ENCODE measurements around the gene CYP1B1.
"Not testable (repeated sequence)": the region's sequence is repeated elsewhere in the genome, so short reads cannot be mapped to it uniquely, and the experiment has no call there.

Gene CYP1B1

DNA sequence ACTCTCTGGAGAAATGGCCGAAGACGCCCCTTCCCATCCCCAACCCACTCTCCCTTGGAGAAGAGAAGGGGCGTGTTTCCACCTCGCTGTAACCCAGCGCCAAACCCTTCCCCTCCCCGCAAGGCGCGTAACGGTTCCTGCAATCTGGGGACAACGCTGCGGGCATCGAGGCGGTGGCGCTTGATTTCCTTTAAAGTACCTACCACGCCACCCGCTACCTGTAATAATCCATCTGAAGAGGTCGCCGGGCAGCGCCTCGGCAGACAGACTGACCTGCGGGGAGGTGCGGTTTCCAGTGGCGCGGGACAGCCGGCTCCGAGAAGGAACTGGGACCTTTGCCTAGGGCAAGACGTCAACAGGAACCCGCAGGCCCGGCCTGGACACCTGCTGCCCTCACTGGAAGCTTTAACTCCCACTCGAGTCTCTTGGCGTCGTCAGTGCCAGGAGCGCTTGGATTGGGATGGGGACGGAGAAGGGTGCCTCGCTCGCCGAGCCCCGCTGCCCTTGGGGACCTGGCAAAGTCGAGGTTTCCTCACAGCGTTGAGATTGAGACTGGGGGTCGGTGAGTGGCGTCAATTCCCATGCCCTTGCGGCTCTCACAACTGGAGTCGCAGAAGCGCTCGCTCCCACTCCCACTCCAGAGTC is at the start of gene CYP1B1:
CYP1B1 (minus strand) TSS at position 645 of the 645 bp plus-strand sequence. CDS start 763 bp downstream, outside the sequence.
- no peak for DNase-seq

DNA sequence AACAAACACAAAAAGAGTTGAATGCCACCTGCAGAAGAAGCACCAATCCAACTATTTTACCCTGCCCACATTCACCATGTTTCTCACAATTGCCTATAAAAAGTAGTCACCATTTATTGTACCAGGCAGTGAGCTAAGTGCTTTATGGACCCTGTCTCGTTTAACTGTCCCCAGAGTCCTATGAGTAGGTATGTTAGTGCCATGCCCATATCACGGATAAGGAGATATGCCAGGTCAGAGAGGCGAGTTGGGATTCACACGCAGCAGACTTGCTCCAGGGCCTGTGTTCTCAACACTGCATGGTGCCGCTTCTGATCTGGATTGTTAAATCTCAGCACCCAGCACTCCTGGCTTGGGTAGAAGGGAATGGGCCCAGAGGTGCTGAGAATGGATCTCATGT is 49.1 kb upstream of the CYP1B1 start:
- no peak for DNase-seq

DNA sequence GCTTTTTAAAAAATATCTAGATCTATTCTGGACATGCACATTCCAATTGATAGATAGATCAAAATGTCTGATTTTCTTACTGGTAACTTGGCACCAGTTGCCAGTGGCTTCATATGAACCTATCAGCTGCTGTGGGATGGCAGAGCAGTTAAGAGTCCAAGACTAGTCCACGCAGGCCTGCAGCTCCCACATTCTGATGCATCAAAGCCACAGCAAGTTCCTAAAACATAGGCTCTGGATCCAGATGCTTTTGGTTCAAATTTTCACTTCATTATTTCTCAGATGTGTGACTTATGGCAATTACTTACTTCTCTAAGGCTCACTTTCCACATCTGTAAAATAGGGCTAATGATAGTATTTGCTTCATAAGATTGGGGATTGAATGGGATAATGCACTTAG is 48.0 kb upstream of the CYP1B1 start:
- no peak for DNase-seq

DNA sequence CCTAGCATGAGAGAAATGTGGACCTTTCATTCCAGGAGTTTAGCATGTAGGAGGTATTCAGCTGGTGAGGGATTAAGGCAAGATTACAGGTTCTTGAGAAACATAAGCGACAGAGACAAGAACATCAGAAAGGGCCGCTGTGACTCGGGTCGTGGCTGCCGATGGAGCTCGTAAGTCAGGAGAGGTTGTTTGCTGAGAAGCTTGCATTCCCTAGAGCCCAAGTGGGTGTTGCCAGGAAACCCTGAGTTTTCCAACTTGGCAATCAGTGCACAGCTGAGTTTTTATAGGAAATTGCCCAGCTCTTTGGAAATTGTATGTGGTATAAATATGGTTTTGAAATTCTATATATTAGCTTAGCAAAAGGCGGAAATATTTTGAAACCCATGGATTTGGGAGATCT is 46.4 kb upstream of the CYP1B1 start:
- DNase-seq, result no peak

DNA sequence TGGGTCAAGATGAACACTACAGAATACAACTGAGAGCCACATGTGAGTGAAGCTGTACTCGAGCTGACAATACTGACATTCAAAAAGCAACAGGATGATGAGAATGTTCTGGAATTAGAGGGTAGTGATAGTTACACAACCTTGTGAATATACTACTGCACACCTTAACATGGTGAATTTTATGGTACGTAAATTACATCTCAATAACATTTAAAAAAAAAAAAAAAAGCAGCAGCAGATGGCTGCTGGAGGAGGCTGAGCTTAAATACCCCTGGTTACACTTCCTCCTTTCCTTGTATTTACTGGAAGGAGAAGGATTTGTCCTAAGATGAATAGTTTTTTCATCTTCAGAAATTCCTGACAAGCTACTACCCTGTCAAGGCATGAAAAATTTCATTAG is 45.5 kb upstream of the CYP1B1 start:
- no peak for DNase-seq

DNA sequence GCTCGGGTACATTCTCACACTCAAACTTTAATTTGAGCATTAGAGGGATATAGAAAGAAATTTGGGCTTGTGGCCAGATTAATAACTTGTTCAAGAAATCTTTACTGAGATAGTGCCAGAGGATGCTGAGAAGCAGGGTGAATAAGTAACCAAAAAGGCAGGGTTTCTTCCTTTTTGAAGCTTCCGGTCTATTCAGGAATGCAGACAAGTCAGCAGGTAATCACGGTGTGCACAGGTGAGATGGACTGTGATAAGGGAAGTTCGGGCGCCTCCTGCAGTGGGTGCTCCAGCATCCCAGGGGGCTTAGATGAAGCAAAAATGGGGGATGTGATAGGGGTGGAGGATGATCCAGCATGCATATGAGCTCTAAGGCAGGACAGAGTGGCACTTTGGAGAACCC is 44.9 kb upstream of the CYP1B1 start:
- no peak for DNase-seq

DNA sequence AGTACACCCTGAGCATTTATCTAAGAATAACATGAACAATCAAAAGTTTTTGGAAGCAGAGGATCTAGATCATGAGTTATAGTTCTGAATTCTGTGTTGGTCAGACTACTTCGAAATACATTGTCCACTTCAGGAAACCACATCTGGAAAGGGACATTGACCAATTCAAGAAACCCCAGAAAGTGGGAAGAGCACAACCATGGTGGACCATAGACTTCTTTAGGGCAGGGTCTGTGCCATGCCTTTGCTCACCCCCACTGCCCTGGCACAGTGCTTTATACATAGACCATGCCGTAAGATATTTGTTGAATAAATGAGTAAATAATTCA is 44.3 kb upstream of the CYP1B1 start:
- no peak for DNase-seq

DNA sequence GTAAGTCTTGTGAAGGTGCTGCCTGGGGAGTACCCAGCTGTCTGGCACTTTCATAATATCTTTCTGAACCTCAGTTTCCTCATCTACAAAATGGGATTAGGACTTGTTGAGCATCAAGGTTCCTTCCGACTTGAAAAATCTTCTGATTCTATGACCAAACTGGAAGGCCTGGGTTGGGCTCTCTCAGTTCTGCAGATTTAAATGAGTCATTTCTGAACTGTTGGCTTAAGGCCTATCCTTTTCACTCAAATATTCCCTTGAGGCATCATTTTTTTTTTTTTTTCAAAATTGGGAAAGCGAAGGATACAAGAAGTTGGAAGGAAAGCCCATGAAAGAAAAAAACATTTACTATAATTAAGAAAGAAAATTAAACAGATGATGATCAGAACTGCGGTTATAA is 40.8 kb upstream of the CYP1B1 start:
- DNase-seq, result no peak

DNA sequence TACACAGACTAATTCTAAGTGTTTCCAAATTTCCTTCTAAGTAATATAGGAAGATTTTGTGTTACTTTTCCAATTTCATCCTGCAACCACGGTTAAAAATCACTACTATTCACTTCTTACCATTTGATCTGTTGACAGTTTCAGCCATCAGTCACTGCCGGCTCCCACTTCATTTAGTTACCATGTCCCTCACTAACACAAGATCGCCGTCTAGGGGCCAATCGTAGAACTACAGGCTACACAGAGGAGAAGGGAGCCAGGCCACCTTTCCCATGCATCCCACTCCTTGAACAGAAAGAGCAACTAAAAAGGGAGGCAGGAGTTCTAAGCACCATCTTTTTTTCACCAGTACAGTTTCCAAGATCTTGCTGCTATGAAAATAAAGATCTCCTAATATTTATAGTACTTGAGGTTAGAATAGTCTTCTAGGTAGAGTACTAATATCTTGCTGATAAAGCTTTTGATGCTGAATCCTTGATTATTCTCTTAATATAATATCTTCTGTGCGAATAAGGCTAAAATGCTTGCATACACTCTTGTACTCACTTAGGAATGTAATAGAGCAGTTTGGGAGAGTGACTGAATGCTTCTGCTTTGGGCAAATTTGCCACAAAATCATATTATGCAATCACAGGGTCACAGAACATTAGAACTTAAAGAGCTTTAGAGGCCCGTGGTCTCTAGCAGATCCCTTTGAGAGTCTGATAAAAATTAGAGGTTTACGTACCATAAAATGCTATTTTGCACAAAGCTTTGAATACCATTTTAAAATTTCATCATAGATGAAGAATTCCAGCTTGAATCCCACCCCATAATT is 39.5 kb upstream of the CYP1B1 start:
- DNase-seq, result peak; percentile 28

DNA sequence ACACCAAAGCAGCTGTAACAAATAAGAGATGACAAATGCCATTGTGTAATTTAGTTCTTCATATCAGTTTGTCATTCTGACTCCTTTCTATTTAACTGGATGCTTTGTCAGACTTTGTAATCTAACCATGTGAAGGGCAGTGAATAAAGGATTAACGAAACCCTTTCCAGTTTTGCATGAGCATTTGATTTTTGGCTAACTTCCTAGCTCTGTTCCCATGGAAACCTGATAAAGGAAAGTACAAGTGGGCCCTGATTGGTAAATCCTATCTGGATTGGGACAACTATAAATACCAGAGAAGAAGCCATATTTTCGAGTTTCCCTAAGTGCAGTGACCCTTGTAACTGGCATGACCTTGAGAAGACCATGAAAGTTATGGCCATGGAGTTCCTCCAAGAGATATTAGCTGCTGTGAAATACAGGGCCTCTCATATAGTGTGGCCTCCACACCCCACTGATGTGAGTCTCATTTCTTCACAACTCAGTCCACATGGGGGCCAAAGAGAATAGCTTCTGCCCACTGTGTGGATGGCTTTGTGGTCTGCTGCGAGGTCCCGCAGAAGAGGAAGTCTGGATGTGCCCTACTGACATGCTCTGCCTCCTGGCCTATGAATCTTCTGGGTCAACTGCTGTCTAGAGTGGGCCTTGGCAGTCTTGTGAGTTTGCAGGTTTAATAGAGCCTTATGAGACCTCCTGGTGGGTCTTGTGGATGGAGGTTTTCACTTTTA is 38.2 kb upstream of the CYP1B1 start:
- no peak for DNase-seq

DNA sequence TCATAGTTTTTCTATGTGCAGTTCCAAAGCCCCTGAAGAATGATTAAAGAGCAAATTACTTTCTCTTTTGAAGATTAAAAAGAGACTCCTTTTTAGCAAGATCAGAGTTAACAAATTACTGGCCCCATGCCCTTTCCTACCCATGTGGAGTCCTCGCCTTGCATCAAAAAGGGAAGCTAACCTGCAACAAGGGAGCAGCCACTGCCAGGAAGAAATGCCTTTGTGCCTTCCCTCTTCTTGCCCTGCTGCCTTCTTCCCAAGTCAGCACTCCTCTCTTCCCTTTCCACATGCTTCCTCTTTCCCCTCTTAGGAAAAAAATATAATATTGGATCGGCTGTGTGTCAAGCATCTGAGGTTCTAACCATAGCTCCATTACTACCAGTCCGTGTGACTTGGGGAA is 37.1 kb upstream of the CYP1B1 start:
- DNase-seq, result no peak

DNA sequence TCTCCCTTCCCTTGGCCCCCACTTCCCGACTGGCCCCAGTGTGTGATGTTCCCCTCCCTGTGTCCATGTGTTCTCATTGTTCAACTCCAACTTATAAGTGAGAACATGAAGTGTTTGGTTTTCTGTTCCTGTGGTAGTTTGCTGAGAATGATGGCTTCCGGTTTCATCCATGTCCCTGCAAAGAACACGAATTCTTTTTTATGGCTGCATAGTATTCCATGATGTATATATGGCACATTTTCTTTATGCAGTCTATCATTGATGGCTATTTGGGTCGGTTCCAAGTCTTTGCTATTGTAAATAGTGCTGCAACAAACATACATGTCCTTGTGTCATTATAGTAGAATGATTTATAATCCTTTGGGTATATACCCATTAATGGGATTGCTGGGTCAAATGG is 35.4 kb upstream of the CYP1B1 start:
- DNase-seq, result not testable (repeated sequence)

DNA sequence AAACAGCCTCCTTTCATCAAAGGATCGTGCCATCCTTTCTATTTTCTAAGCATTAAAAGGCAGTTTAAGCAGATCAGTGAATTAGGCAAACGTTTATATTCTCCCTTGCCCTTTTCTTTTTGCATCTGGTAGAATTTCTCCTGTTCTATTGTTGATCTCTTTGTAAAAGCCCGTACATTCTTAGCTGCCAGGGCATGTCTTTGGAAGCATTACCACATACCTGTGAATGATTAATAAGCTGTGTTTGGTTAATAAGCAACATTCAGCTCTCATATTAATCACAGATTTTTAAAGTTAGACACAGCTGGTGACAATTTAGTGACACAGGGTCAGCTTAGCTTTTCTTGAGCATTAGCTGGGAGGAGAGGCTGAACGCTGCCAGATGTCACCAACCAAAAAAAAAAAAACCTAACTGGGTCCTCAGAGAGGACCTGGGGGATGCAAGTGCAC is 33.8 kb upstream of the CYP1B1 start:
- DNase-seq, result peak; percentile 77

DNA sequence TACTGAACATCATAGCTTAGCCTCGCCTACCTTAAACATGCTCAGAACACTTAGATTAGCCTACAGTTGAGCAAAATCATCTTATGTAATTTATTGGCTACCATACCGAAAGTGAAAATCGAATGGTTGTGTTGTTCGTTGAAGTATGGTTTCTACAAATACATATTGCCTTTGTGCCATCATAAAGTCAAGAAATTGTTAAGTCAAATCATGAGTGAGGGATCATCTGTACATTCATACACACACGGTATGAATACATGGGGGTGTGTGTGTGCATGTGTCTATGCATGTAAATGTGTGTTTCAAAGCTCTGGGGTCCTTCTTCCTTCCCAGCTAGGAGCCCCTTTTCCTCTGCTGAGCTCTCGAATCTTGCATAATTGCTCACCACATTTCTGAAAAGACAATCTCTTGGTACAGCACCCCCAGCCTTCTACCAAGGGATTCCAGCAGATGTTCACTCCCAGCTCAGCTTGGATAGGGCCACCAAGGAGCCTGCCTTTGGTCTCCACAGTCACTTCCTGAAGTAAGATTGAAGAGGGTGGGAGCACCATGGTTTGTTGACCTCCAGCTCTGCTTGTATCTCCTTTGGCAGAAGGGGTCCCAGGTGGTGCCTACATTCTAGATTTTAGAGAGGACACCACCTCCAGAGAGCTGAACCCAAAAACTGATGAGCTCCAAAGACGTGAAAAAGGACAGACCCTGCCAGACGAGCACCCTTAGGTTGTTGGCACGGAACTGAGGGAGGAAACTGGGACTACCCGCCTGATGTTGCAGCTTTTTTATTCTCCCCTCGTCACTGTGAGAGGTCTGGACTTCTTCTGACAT is 33.2 kb upstream of the CYP1B1 start:
- peak; percentile 29 for DNase-seq

DNA sequence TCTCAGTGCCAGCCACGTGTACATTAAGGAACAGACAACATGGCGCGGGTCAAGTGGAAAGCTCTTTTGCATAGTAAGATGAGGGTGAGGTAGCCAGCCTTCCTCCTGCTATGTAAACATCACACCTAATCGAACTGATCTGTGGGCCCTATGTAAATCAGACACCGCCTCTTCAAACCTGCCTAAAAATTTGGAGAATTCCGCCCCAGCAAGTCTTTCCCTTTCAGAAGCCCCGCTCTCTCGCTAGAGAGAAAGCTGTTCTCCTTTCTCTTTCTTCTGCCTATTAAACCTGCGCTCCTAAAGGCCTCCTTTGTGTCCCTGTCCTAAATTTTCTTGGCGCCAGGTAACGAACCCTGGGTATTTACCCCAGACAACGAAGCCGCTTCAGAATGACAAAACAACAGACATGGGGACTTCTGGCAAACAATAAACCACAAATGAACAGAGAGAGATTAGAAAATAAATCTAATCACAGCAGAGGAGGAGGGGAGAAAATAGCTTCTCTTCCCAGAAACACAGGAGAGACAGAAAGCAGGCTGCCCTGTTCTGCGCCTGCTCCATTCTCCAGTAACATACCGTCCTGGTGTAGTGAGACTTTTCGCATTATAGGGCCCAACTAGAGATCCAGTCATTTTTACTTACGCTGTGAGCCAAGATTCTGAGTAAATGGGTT is 31.9 kb upstream of the CYP1B1 start:
- peak; percentile 11 for DNase-seq

DNA sequence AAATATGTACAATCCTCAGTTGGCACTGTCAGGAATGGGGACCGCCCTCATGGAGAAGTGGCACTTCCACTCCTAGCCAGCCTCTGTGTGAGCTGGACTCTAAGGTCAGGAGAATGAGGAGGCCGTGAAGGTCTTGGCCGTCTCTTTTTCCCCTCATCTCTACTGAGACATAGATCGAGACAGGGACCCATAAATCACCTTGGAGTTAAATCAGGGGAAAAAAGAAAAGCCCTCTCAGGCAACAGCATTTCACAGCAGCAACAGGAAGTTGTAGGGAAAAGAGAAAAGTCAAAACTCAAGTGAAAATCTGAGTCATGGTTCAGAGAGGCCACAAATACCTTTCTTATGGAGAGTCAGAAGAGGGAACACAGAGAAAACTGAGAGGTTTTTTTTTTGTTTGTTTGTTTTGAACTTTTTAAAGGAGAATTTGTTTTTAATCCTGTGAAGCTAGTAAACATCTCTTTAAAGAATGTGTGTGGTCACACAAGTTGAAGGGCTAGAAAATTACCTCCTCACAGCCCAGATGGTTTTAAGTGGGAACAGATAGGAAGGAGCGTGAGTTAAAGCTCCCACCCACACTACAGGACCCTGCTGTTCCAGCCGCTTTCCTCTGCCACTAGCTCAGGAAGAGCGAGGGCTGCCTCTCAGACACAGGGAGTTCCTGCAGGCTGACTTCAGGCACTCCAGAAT is 30.6 kb upstream of the CYP1B1 start:
- DNase-seq, result peak; percentile 71

DNA sequence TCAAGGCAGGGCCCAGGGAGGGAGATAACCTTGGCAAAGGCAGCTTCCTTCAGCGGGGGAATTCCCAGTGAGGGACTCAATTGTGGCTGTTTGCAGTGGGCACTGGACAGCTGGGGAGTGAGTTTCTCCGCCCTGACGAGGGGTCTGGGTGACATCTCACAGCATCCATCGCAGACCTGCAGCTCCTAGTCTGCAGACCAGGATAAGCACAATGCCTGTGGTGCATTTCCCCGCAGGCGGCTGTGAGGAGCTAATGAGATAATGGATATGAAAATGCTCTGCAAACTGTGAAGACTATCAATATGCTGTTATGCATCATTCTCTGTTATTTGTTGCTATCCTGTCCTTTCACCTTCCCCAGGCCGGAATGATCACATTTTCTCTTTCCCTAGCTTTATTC is 30.0 kb upstream of the CYP1B1 start:
- no peak for DNase-seq

DNA sequence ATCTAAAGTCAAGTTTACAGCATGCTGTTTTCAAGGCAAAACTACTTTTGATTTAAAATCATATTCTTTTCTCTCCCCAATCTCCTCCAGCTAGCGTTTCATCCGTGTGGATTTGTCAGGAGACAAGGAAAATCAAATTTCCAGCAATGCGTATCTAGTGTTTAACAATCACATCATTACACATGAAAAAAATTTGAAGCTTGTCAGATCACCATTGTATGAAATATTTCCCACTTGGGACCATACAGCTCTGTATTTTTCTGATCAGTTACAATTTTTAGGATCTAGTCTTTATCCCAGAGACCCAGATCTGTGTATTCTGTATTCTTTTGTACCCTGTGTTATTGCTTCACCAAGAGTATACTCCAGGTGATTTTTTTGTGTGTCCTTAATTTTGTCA is 28.6 kb upstream of the CYP1B1 start:
- no peak for DNase-seq

DNA sequence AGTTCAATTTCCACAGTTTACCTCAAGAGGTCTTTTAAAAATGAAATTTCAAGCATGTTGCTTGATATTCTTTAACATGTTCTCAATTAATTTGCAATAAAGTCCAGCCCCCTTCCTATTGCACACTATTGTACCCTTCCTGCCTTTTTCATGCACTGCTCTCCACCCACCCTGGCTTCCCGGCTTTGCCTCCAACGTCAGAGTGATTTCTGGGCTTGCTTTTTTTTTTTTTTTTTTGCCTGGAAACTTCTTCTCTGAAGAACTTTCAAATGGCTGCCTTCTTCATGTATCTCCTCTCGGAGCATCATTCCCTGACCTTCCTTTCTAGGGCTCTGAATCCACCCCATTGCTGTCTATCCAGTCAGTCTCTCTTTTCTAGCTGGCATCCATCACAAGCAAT is 24.4 kb upstream of the CYP1B1 start:
- DNase-seq, result no peak

DNA sequence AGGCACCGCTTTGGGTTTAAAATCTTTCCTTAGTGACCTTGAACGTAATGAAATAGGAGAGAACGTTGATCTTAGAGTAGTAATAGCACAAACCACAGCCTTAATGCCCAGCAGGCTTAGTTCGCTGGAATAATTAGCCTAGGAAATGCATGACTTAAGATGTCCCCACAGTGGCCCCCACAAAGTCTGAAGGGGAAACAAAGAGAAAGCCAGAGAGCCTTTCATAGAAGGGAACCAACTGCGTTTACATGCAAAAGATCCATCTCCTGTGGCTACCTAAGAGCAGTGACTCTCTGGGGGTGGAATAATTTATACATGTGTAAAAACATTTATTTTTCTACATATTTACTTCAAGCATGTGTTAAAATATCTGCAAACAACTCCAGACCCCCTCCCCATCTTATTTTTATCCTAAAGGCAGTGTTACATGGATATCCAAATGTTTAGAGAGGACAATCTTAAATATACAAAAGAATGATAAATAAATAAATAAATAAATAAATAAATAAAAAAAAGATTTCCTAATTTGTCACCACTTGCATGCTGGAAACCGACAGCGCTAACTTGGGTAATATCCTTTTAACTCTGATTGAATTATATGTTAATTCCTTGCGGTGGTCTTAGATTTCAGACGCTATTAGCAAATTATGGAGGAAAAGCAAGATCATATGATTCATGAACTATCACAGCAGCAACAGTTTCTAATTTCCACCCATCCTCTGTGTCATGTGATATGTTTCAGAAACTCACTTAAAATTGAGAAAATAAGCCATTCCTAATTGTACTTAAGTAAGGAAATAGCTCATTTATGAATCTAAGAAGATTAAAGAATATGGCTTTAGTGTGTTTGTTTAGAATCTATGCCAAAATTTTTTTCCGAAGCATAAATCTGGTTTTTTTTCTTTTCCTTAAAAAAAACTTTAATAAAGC is 23.4 kb upstream of the CYP1B1 start:
- no peak for DNase-seq

Measured in NCI-H524 treated with DMSO at 0.1 percent for 48 hours (cell line).